Osteocyte (in vitro differentiated cells): Measurements from ENCODE around the gene TMEM125. TPM values are rescaled to one million over a fixed set of nuclear protein-coding genes. Genes with fewer than 3 reads are reported as not detected.

Experiments used
- DNase-seq: peaks from one replicate; pipeline ENCODE4 v3.0.0; 2021; ENCODE audit warnings: mixed read lengths; ENCODE audit not compliant: unreplicated experiment; ENCODE audit errors: extremely low spot score
- H3K27ac Mint-ChIP-seq: one replicate; pipeline ENCODE4 v1.8.0; 2021; ENCODE audit warnings: mild to moderate bottlenecking, mixed read lengths; ENCODE audit not compliant: unreplicated experiment
- H3K27me3 Mint-ChIP-seq: one replicate; pipeline ENCODE4 v1.8.0; 2021; ENCODE audit warnings: mixed read lengths; ENCODE audit not compliant: unreplicated experiment
- H3K36me3 Mint-ChIP-seq: one replicate; pipeline ENCODE4 v1.8.0; 2021; ENCODE audit warnings: mixed read lengths; ENCODE audit not compliant: unreplicated experiment
- H3K4me1 Mint-ChIP-seq: one replicate; pipeline ENCODE4 v1.8.0; 2021; ENCODE audit warnings: mixed read lengths; ENCODE audit not compliant: unreplicated experiment
- H3K4me3 Mint-ChIP-seq: one replicate; pipeline ENCODE4 v1.8.0; 2021; ENCODE audit warnings: mild to moderate bottlenecking, moderate library complexity, mixed read lengths; ENCODE audit not compliant: unreplicated experiment
- H3K9me3 Mint-ChIP-seq: one replicate; pipeline ENCODE4 v1.8.0; 2021; ENCODE audit warnings: mixed read lengths; ENCODE audit not compliant: unreplicated experiment
- total RNA-seq: library from RNA; stranded (reverse); gene quantifications from 2 replicates; pipeline ENCODE4 v1.2.1, GENCODE V29; 2021
- TF ChIP-seq, protein P1 (sequence below): fragments of 200-600 bp; sonication (generic); IDR thresholded peaks from 2 replicates; pipeline ENCODE4 v1.5.0; 2021; ENCODE audit warnings: antibody characterized with exemption, mild to moderate bottlenecking, moderate library complexity

TMEM125 gene
- total RNA-seq, 1 donor from 2014 or later = not detected

DNA sequence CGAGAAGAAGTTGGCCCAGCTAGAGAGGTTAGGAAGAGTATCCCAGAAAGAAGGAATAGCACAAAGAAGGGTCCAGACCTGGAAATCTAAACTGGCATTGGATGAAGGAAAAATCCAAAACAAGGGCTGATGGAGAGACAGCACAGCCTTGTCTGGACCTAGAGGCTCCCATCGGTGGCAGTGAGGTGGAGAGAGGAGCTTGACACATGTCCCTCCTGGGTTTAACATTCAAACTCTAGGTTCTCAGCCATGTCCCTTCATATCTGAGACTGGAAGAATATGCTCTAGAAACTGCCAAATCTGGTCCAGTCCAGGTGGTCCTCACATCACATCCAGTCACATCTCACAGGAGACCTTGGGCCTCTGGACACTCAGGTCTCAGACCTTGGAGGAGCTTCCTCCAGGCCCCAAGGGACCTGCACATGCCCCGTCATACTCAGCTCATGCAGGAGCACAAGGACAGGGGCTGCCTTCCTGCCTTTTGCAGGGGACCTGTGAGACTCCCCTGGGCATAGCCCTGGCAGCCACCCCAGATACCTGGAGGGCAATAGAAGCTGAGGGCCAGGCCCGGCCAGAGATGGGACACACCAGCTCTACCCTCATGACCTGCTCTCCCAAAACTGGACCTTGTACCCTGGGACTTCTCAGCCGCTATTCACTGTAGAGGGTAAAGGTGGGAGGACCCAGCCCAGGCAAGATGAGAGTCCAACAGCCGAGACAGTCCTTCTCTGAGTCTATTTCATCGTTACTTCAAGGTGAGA is 7.5 kb downstream of the TMEM125 start:
- no peak overlapping the region for H3K4me3 Mint-ChIP-seq
- no peaks in the 10 kb centered on the region for H3K36me3 Mint-ChIP-seq
- no peaks in the 10 kb centered on the region for H3K27me3 Mint-ChIP-seq
- H3K4me1 Mint-ChIP-seq = peaks cover 6% of the 10 kb centered on the region
- H3K27ac Mint-ChIP-seq = no peak overlapping the region
- DNase-seq = no peak
- TF ChIP-seq, protein P1, sequence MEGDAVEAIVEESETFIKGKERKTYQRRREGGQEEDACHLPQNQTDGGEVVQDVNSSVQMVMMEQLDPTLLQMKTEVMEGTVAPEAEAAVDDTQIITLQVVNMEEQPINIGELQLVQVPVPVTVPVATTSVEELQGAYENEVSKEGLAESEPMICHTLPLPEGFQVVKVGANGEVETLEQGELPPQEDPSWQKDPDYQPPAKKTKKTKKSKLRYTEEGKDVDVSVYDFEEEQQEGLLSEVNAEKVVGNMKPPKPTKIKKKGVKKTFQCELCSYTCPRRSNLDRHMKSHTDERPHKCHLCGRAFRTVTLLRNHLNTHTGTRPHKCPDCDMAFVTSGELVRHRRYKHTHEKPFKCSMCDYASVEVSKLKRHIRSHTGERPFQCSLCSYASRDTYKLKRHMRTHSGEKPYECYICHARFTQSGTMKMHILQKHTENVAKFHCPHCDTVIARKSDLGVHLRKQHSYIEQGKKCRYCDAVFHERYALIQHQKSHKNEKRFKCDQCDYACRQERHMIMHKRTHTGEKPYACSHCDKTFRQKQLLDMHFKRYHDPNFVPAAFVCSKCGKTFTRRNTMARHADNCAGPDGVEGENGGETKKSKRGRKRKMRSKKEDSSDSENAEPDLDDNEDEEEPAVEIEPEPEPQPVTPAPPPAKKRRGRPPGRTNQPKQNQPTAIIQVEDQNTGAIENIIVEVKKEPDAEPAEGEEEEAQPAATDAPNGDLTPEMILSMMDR = no peak
- no peaks in the 10 kb centered on the region for H3K9me3 Mint-ChIP-seq

DNA sequence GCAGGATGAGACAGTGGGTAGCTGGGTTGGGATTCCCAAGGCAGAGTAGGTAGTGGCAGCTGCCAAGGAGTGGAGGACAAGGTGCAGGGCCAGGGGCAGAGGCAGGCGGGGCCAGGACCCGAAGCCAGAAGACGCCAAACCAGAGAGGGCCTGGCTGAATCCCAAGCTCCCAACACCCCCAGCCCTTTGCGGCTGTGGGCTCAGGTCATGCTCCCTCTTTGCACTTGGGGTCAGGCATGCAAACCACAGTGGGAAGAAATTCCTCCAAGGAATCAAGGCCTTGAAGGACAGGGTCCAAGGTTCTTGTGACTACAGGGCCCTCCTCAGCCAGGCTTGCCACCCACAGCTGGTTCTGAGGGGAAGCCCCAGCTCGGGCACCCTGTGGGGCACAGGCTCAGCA is 9.4 kb downstream of the TMEM125 start:
- Mint-ChIP-seq H3K27ac (no peak overlapping the region), H3K4me3 (no peak overlapping the region), H3K27me3 (no peaks in the 10 kb centered on the region), H3K4me1 (peaks cover 5% of the 10 kb centered on the region), H3K9me3 (no peaks in the 10 kb centered on the region), H3K36me3 (no peaks in the 10 kb centered on the region)
- TF ChIP-seq, protein P1 = no peak
- DNase-seq = no peak

DNA sequence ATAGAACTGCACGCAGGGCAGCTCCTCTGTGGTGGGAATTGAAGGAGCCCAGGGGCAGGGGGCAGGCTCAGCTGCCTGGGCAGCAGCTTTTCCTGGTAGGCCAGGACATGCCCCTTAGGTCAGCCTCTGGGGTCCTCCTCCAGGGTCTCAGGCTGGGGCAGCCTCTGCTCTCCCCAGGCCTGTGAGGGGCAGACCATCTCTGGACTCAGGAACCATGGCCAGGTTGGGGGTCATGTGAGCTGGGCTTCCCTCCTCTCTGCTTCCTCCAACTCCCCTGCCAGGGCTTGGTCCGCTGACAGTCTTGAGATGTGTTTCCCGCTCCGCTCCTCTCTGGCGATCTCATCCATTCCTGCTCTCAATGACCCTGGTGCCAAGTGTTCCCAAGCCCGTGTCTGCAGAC is 9.9 kb downstream of the TMEM125 start:
- Mint-ChIP-seq H3K36me3 (no peaks in the 10 kb centered on the region), H3K27me3 (no peaks in the 10 kb centered on the region), H3K4me1 (peaks cover 1% of the 10 kb centered on the region), H3K4me3 (no peak overlapping the region), H3K27ac (no peak overlapping the region), H3K9me3 (no peaks in the 10 kb centered on the region)
- no peak for DNase-seq
- TF ChIP-seq, protein P1 = no peak

DNA sequence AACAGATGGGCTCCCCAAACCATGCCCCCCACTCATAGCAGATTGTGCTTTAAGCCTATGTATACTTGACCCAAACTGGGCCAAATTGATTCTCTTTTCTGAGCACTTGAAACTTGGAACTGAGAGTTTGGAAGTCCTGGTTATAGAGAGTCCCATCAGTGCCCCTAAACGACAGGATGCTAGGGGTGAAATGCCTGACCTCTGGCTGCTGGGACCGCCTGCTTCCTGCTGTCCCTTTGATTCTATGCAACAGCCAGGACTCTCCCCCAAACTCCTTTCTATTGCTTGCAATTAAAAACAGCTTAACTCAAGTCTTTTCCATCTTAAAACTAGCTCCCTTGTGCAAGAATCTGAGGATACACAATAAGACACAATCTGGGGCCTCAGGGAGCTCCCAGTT is 10.9 kb downstream of the TMEM125 start:
- Mint-ChIP-seq H3K4me3 (no peak overlapping the region), H3K4me1 (no peaks in the 10 kb centered on the region), H3K27me3 (no peaks in the 10 kb centered on the region), H3K9me3 (no peaks in the 10 kb centered on the region), H3K27ac (no peak overlapping the region), H3K36me3 (no peaks in the 10 kb centered on the region)
- no peak for DNase-seq
- TF ChIP-seq, protein P1 = no peak

DNA sequence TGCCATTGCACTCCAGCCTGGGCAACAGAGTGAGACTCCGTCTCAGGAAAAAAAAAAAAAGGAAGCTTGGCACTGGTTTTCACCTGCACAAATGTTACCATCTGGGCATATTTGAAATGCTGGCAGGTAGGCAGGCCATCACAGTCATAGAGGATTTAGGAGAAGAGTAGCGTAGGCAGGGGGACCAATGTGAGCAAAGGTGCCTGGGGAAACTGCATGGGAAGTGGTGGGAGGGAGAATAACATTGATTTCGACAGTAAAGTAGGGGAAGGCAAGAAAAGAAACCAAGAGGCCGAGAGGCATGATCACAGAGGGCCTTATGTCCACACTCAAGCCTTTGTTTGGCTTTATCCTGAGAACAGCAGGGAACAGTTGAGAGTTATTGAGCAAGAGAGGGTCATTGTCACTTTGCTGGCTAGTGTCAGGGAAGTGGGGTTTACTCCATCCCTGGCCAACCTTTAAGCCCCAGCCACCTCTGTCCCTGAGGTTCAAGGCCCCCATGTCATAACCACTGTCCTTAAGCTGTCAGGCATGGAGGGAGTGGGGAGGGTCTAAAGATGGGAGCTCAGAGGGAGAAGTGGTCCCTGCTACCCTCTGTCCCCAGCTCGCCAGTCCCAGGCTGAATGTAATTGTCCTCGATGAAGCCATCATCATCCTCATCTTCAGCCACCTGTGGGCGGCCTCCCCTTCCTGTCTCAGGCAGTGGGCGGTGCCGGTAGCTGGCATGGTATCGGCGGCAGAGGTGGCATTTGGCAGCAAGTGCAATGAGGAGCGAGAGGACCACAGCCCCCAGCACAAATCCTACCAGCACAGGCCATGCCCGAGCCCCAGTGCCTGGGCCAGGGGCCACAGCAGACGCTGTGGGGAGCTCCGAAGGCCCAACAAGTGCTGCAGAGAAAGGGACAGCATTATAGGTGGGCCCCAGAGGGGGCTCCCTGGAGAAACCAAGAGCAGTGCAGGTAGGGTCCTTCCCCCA is 12.7 kb downstream of the TMEM125 start:
- no peak for DNase-seq
- no peaks in the 10 kb centered on the region for H3K9me3 Mint-ChIP-seq
- H3K27me3 Mint-ChIP-seq = peaks cover 4% of the 10 kb centered on the region
- no peaks in the 10 kb centered on the region for H3K36me3 Mint-ChIP-seq
- TF ChIP-seq, protein P1 = no peak
- H3K4me1 Mint-ChIP-seq = no peaks in the 10 kb centered on the region
- no peak overlapping the region for H3K4me3 Mint-ChIP-seq
- no peak overlapping the region for H3K27ac Mint-ChIP-seq
